Endothelial cell of umbilical vein (primary cell): ENCODE data around the gene NLRP13. TPM values are rescaled to one million over a fixed set of nuclear protein-coding genes. Genes with fewer than 3 reads are reported as not detected.

Source experiments
- BruUV-seq: library from RNA; stranded (reverse); fragments of 400-500 nt; replicated peaks from 2 replicates; lab custom pipeline; 2021; lab: Mats Ljungman, UMichigan
- CTCF ChIA-PET: fragments of 300-600, 350-600 bp; sonication (Branson Sonifier 250); formaldehyde crosslinking; loops from one replicate; lab custom pipeline; 2021; ENCODE audit warnings: antibody characterized with exemption, inconsistent platforms; lab: Charles Lee
- POLR2A ChIA-PET: fragments of 300-600, 350-600 bp; sonication (Branson Sonifier 250); formaldehyde crosslinking; loops from one replicate; lab custom pipeline; 2021; ENCODE audit warnings: antibody characterized with exemption, inconsistent platforms; lab: Charles Lee
- DNase-seq: peaks from one replicate; pipeline ENCODE4 v3.0.0-alpha.2; 2011; ENCODE audit warnings: low read depth, low spot score
- FAIRE-seq: peaks from 2 replicates; lab custom pipeline; 2011; peaks lifted over from hg19 to GRCh38; lab: Jason Lieb, UNC
- H2AFZ ChIP-seq: 2 replicates; pipeline ENCODE4 v1.6.0; 2012; ENCODE audit warnings: low read depth, low read length, control low read depth, inconsistent platforms
- H3K27ac ChIP-seq: 2 replicates; pipeline ENCODE4 v1.5.1; 2011; ENCODE audit warnings: low read depth, mild to moderate bottlenecking, control low read depth, low read length, moderate library complexity; ENCODE audit not compliant: insufficient read depth
- H3K27me3 ChIP-seq, 2 experiments: 2 replicates each; pipeline versions ENCODE4 v1.6.0 to v1.6.1; 2011; ENCODE audit warnings: low read length in 2 of 2, mixed read lengths in 1 of 2; ENCODE audit not compliant: control insufficient read depth in 2 of 2, insufficient read depth in 2 of 2
- H3K36me3 ChIP-seq, 2 experiments: 2 replicates in 1 of 2; 3 replicates in 1 of 2; pipeline ENCODE4 v1.5.1; 2011; ENCODE audit warnings: low read length in 2 of 2, mild to moderate bottlenecking in 1 of 2, moderate library complexity in 1 of 2; ENCODE audit not compliant: control insufficient read depth in 2 of 2, insufficient read depth in 2 of 2; ENCODE audit errors: extremely low read depth in 1 of 2
- H3K4me1 ChIP-seq: 3 replicates; pipeline ENCODE4 v1.5.1; 2011; ENCODE audit warnings: mild to moderate bottlenecking, low read length; ENCODE audit not compliant: control insufficient read depth, insufficient read depth; ENCODE audit errors: extremely low read depth
- H3K4me2 ChIP-seq: 2 replicates; pipeline ENCODE4 v1.6.1; 2011; ENCODE audit warnings: low read length, control low read depth, mixed read lengths; ENCODE audit not compliant: insufficient read depth
- H3K4me3 ChIP-seq, 3 experiments: fragments of 200-600 bp in 1 of 3; sonication (generic), shearing (Covaris generic) in 1 of 3; replicated peaks in 1 of 3; 2 replicates each; pipeline ENCODE4 v1.5.1; 2011 to 2016; ENCODE audit warnings: control low read depth in 3 of 3, low read length in 3 of 3, mild to moderate bottlenecking in 2 of 3, inconsistent platforms in 1 of 3, low read depth in 1 of 3, moderate library complexity in 1 of 3; ENCODE audit not compliant: insufficient read depth in 1 of 3
- H3K79me2 ChIP-seq: 2 replicates; pipeline ENCODE4 v1.6.0; 2012; ENCODE audit warnings: low read length, inconsistent platforms; ENCODE audit not compliant: control insufficient read depth, insufficient read depth
- H3K9ac ChIP-seq: replicated peaks from 2 replicates; pipeline ENCODE3; 2011; ENCODE audit warnings: low read length, control low read depth; ENCODE audit not compliant: insufficient read depth; ENCODE audit errors: extremely low read depth
- H3K9me1 ChIP-seq: replicated peaks from 3 replicates; pipeline ENCODE4 v1.6.0; 2011; ENCODE audit warnings: mild to moderate bottlenecking, low read length; ENCODE audit not compliant: control insufficient read depth, insufficient read depth; ENCODE audit errors: extremely low read depth
- H3K9me3 ChIP-seq: replicated peaks from 2 replicates; pipeline ENCODE4 v1.5.1; 2012; ENCODE audit warnings: low read length, inconsistent platforms; ENCODE audit not compliant: control insufficient read depth, insufficient read depth
- H4K20me1 ChIP-seq: replicated peaks from 2 replicates; pipeline ENCODE3; 2011; ENCODE audit warnings: mild to moderate bottlenecking, low read length; ENCODE audit not compliant: control insufficient read depth, insufficient read depth; ENCODE audit errors: extremely low read depth
- EZH2 ChIP-seq: IDR thresholded peaks from 2 replicates; pipeline ENCODE4 v1.6.1; 2012; ENCODE audit warnings: borderline replicate concordance, low read depth, mild to moderate bottlenecking, moderate library complexity, low read length, inconsistent platforms; ENCODE audit not compliant: severe bottlenecking
- FOS ChIP-seq: IDR thresholded peaks from 2 replicates; pipeline ENCODE4 v1.6.1; 2011; ENCODE audit warnings: mild to moderate bottlenecking, low read length, moderate library complexity, borderline replicate concordance; ENCODE audit not compliant: insufficient read depth
- GATA2 ChIP-seq: IDR thresholded peaks from 2 replicates; pipeline ENCODE4 v1.7.0; 2011; ENCODE audit warnings: low read depth, mild to moderate bottlenecking, moderate library complexity, mixed read lengths, low read length; ENCODE audit not compliant: insufficient read length, insufficient read depth
- JUN ChIP-seq: IDR thresholded peaks from 2 replicates; pipeline ENCODE4 v1.6.1; 2011; ENCODE audit warnings: borderline replicate concordance, low read depth; ENCODE audit not compliant: insufficient read length, insufficient read depth
- MYC ChIP-seq: IDR thresholded peaks from one replicate; pipeline ENCODE4 v1.6.1; 2011; ENCODE audit warnings: mild to moderate bottlenecking, low read depth, low read length
- POLR2A ChIP-seq: IDR thresholded peaks from 2 replicates; pipeline ENCODE4 v1.6.1; 2012; ENCODE audit warnings: low read depth, mild to moderate bottlenecking, control low read depth, low read length
- POLR2AphosphoS5 ChIP-seq: IDR thresholded peaks from 2 replicates; pipeline ENCODE4 v1.6.1; 2012; ENCODE audit warnings: low read depth, mild to moderate bottlenecking, control low read depth, low read length, moderate library complexity; ENCODE audit not compliant: insufficient read depth
- dilution Hi-C: fragments of 300-500 bp; cut with MboI; formaldehyde crosslinking; loops from one replicate; pipeline ENCODE4 v1.15.0; 2019; ENCODE audit warnings: low sequenced_read_pairs; ENCODE audit not compliant: extremely low pct_ligation_motif_present
- intact Hi-C: fragments of 100-400 bp; cut with micrococcal nuclease; formaldehyde crosslinking; loops from one replicate; pipeline ENCODE4 v1.10.0; 2022
- polyA plus RNA-seq, 4 experiments: library from polyadenylated mRNA; depleted of rRNA in 3 of 4; stranded (reverse) in 3 of 4; unstranded in 1 of 4; fragments of >200 nt; gene quantifications; 2 replicates each; pipeline versions ENCODE4 v1.2.1 to v1.2.3, GENCODE V29; 2011 to 2012; ENCODE audit warnings: missing spikeins in 1 of 4
- total RNA-seq: library from RNA; stranded (reverse); gene quantifications from 2 replicates; pipeline ENCODE4 v1.2.3, GENCODE V29; 2021
- TF ChIP-seq, protein P1 (sequence below), 2 donors: IDR thresholded peaks; 1 replicate in 1 of 2; 2 replicates in 1 of 2; pipeline ENCODE4 v1.5.1; 2011; ENCODE audit warnings: low read length in 2 of 2, mild to moderate bottlenecking in 2 of 2, moderate library complexity in 2 of 2, control low read depth in 1 of 2, inconsistent platforms in 1 of 2, low read depth in 1 of 2; ENCODE audit not compliant: insufficient read depth in 1 of 2; ENCODE audit errors: extremely low read depth in 1 of 2
- TF ChIP-seq, protein P2 (sequence below): IDR thresholded peaks from 2 replicates; pipeline ENCODE4 v1.6.1; 2011; ENCODE audit not compliant: insufficient read depth, insufficient read length

Gene NLRP13
- total and polyA plus RNA-seq, 2 donors (not counting 3 experiments of a cell fraction or from before 2014, with no cell fraction given): not detected

DNA sequence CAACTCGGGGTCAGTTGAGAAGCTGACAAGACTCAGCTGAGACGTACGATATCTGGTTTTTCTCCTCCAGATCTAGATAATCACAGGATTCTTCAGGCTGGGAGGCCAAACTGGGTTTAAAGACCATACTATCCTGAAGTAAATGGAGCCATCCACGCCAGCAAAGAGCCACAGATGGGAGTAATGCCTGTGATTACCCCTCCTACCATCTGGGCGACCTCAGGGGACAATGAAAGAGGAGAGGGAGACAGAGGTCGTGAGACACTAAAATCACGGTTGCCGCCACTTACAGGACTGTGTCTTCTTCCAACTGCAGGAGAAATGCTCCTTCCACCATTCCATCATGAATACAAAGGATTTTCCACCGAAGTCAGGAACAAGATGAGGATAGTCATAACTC is 3.1 kb upstream of the NLRP13 start:
- TF ChIP-seq POLR2AphosphoS5 (no peak), FOS (no peak), GATA2 (no peak), MYC (no peak), EZH2 (no peak), JUN (no peak), POLR2A (no peak)
- TF ChIP-seq, protein P1, sequence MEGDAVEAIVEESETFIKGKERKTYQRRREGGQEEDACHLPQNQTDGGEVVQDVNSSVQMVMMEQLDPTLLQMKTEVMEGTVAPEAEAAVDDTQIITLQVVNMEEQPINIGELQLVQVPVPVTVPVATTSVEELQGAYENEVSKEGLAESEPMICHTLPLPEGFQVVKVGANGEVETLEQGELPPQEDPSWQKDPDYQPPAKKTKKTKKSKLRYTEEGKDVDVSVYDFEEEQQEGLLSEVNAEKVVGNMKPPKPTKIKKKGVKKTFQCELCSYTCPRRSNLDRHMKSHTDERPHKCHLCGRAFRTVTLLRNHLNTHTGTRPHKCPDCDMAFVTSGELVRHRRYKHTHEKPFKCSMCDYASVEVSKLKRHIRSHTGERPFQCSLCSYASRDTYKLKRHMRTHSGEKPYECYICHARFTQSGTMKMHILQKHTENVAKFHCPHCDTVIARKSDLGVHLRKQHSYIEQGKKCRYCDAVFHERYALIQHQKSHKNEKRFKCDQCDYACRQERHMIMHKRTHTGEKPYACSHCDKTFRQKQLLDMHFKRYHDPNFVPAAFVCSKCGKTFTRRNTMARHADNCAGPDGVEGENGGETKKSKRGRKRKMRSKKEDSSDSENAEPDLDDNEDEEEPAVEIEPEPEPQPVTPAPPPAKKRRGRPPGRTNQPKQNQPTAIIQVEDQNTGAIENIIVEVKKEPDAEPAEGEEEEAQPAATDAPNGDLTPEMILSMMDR (IDR thresholded peaks at IDR 0.05; ENCODE audit: extremely low read depth in 1 of 2, insufficient read depth in 1 of 2, low read depth in 1 of 2, low read length in 2 of 2): no peak
- TF ChIP-seq, protein P2, sequence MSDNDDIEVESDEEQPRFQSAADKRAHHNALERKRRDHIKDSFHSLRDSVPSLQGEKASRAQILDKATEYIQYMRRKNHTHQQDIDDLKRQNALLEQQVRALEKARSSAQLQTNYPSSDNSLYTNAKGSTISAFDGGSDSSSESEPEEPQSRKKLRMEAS: no peak
- Histone ChIP-seq H3K9me3 (peaks cover 4% of the 10 kb centered on the region), H3K4me3 (no peak overlapping the region), H4K20me1 (no peaks in the 10 kb centered on the region), H3K9ac (no peak overlapping the region), H3K9me1 (no peaks in the 10 kb centered on the region), H3K79me2 (no peaks in the 10 kb centered on the region), H2AFZ (no peak overlapping the region), H3K36me3 (no peaks in the 10 kb centered on the region), H3K4me2 (no peak overlapping the region), H3K4me1 (no peaks in the 10 kb centered on the region), H3K27ac (no peak overlapping the region), H3K27me3 (no peaks in the 10 kb centered on the region)
- intact Hi-C loops (no loop called here), dilution Hi-C loops (no loop called here)
- no peak for DNase-seq
- CTCF ChIA-PET: no interaction called here
- POLR2A ChIA-PET: no interaction called here
- no TSS peak for BruUV-seq
- no peak for FAIRE-seq
